ENCODE data around the gene CACNB2.

Gene CACNB2

DNA sequence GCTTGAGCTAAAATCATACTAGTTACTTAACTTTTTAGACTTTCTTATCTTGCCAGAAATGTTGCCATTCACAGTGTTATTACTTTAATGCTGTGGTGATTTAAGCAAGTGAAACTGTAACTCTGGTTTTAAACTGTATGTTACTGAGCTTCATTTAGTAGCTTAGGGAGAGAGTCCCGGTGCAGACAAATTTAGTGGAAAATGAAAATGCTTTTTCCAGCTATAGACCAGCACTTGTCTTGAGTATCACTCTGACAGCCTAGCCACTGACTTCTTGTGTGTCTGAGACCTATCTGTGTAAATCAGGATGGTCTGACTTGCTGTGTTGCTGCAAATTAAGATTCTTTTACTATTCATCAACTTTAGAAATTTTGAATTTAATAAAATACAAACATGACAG, 200.8 kb downstream of the CACNB2 start:
- no peak for ATAC-seq
- H3K27ac Mint-ChIP-seq: no peak overlapping the region
- DNase-seq: no peak
- no peak overlapping the region for H3K4me3 Mint-ChIP-seq
- H3K9me3 Mint-ChIP-seq: no peaks in the 10 kb centered on the region
- H3K4me1 Mint-ChIP-seq: no peaks in the 10 kb centered on the region
- H3K27me3 Mint-ChIP-seq: no peaks in the 10 kb centered on the region

DNA sequence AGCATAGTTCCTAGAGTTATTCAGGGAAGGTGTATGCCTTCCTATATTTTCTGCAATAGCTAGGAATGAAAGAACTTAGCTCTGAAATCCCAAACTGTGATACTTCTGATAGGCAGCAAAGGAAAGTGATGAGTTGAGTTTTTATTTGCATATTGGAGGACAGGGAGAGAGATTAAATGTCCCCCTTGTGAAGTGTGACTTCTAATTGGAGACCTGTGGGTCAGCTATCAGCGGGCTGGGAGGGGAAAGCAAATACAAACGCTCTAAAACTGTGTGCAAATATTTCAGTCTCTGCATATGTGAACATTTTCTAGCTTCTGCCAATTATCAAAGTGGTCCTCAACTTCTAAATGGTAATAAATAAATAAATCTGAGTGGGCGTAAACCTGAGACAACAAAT, 203.3 kb downstream of the CACNB2 start:
- Mint-ChIP-seq H3K4me3 (no peak overlapping the region), H3K9me3 (no peaks in the 10 kb centered on the region), H3K27ac (no peak overlapping the region), H3K27me3 (no peaks in the 10 kb centered on the region), H3K4me1 (no peaks in the 10 kb centered on the region)
- DNase-seq (no peak), ATAC-seq (no peak)

DNA sequence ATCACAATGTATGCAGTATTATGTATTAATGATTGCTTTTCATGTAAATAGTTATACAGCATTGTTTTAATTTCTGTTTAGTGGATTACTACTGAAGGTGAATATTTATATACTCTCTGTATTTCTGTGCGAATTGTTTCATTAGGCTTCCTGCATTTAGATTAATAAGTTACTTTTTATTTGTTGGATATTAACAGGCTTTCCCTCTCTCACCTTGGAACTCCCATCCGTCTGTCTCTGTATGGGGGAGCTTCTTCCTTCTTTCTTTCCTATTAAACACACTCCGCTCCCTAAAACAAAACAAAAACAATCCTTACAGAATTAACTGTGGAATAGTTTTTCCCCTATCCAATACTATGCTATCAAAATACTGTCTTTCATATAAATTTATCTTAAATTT, 205.1 kb downstream of the CACNB2 start:
- no peak for DNase-seq
- Mint-ChIP-seq H3K4me1 (no peaks in the 10 kb centered on the region), H3K9me3 (no peaks in the 10 kb centered on the region), H3K27me3 (no peaks in the 10 kb centered on the region), H3K27ac (no peak overlapping the region), H3K4me3 (no peak overlapping the region)
- no peak for ATAC-seq

DNA sequence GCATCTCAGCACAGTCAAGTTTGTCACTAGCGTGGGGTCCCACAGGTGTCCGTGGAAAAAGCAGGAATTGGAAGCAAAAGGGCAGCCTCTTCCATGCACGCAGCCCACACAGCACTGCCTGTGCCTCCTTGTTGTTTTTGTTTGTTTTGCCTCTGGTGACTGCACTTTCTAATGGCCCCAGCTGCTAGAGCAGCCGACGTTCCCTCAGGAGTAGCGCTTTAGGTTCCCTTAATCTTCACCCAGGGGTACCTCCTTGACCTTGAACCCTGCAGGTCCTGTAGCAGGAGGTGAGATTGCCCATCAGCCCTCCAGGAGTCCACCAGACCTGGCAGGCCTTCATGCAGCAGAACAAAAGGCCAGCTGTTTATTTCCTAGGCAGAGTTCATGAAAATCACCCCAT, 210.1 kb downstream of the CACNB2 start:
- Mint-ChIP-seq H3K27ac (no peak overlapping the region), H3K9me3 (no peaks in the 10 kb centered on the region), H3K4me1 (no peaks in the 10 kb centered on the region), H3K27me3 (no peaks in the 10 kb centered on the region), H3K4me3 (no peak overlapping the region)
- no peak for DNase-seq
- no peak for ATAC-seq

DNA sequence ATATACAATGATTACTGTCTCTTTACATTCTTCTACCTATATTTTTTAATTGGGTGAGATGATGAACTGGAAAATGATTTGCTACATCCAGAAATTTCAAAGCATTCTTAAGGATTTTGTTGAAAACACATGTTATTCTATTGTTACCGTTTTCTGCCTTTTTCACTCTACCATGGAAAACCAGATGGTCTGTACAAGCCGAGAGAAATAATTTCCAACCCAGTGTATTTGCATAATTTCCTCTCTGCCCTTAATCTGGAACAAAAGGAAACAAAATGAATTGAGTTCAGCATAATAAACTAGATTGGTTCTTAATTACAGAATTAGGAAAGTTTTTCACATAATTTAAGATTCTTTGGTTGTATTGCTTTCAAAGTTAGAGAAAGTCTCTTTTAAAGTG, 211.2 kb downstream of the CACNB2 start:
- Mint-ChIP-seq H3K4me1 (no peaks in the 10 kb centered on the region), H3K4me3 (no peak overlapping the region), H3K27ac (no peak overlapping the region), H3K9me3 (no peaks in the 10 kb centered on the region), H3K27me3 (no peaks in the 10 kb centered on the region)
- DNase-seq (no peak), ATAC-seq (no peak)

DNA sequence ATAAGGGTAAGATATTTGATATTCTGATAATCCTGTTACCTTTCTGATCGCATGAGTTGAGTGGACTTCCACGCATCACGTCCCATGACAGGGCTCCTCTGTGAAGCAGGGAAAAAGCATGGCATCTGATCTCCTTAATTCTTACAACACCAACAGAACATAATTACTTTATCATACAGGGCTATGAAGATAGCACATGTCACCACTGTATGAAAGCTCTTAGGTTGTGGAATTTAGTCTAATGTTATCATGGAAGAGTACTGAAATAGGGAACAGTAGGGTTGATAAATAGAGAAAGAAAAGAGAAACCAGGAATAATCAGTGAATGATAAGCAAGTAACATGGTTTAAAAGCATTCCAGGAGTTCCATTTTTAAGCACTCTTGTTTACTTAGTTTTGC, 212.0 kb downstream of the CACNB2 start:
- DNase-seq (no peak), ATAC-seq (no peak)
- Mint-ChIP-seq H3K4me3 (no peak overlapping the region), H3K27ac (no peak overlapping the region), H3K9me3 (no peaks in the 10 kb centered on the region), H3K27me3 (no peaks in the 10 kb centered on the region), H3K4me1 (no peaks in the 10 kb centered on the region)

DNA sequence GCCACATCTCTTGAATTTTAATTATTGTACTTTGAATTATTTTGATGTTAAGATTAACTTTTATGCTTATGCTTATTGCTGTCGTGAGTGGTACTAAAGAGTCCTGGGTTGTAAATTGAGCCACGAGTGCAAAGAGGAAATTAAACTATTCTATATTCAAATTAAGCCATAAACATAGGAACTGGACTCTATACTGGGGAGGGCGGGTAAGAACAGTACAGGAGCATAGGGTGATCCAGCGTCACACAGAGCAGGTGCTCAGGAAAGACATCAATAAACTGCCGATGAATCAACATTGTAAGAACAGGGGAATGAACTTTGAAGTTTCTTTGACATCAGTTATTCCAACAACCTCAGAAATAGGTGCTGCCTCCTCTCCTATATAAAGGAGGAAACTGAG, 219.6 kb downstream of the CACNB2 start:
- ATAC-seq (no peak), DNase-seq (no peak)
- H3K27me3 Mint-ChIP-seq: no peaks in the 10 kb centered on the region
- H3K4me1 Mint-ChIP-seq: no peaks in the 10 kb centered on the region
- no peak overlapping the region for H3K27ac Mint-ChIP-seq
- no peaks in the 10 kb centered on the region for H3K9me3 Mint-ChIP-seq
- no peak overlapping the region for H3K4me3 Mint-ChIP-seq

DNA sequence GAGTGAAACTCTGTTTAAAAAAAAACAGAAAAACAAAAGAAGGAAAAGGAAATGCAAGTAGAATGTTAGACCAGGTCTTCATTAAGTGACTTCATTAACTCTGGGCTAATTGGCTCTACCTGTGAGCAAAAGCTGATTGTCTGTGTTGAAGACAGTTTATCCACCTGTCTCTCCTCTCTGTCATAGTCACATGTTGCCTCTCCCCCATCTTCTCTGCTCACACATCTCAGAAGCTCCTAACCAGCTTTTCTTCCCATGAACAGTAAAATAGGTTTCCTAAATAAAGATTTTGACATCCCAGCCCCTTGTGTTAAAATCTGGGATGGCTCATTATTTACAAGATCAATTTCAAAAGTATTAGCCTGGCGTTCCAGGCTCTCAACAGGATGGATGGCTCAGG, 222.7 kb downstream of the CACNB2 start:
- DNase-seq: no peak
- H3K27me3 Mint-ChIP-seq: no peaks in the 10 kb centered on the region

DNA sequence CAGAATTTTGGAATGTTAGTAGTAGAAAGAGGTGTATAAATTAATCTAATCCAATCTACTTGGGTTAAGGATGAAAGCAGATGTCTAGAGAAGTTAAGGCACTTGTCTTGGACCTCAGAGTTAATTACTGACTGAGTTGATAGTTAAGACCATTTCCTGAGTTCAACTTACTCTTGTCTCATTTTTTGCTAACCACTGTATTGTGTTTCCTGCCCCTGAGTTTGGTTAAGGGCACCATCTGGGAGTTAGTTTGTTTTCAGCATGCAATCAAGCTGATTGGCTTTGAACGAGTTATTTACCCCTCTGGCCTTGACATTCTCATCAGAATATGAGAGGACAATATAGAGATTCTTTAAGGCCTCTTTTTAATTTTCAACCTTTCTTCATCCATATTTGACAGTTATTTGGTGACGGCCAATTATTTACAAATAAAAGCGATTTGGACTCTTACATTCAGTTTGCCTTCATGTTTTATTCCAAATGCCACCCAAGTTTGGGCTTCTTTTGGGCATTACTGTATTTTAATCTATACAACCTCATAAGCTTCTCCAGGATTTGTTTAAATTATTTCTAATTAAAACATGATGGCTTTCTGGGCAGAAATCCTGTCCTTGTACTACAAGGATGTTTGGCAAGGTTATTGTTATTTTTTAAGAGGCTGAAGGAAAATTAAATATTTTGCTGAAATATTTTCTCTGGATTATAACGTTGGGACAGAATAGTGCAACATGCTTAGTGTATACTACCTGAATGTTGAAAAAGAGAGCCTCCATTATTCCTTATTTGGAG, 225.0 kb downstream of the CACNB2 start:
- ATAC-seq (no peak), DNase-seq (no peak)
- Mint-ChIP-seq H3K9me3 (no peaks in the 10 kb centered on the region), H3K4me1 (no peaks in the 10 kb centered on the region), H3K4me3 (no peak overlapping the region), H3K27ac (no peak overlapping the region), H3K27me3 (no peaks in the 10 kb centered on the region)

More for the DNA sequence above, 222.7 kb downstream of the CACNB2 start:
- no peaks in the 10 kb centered on the region for H3K9me3 Mint-ChIP-seq
- ATAC-seq: no peak
- no peaks in the 10 kb centered on the region for H3K4me1 Mint-ChIP-seq
- no peak overlapping the region for H3K4me3 Mint-ChIP-seq
- no peak overlapping the region for H3K27ac Mint-ChIP-seq

DNA sequence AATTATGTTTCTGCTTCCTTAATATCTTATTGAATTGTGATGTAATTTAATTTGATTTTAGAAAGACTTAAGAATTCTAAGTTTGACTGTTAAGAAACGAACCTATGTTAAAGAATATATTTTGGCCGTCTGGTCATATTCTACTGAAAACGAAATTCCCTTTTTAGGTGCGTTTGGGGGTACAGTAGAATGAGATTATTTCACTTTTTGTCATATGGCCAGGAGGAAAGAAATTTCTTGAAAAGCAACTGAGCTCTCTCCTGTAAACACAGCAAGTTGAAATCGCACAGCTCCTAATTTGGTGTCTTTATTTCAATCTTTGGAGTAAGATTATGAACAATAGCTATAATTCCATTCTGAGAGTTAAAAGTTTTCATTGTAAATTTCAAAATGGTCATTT, 227.6 kb downstream of the CACNB2 start:
- no peak for ATAC-seq
- Mint-ChIP-seq H3K27ac (no peak overlapping the region), H3K4me3 (no peak overlapping the region), H3K4me1 (no peaks in the 10 kb centered on the region), H3K27me3 (no peaks in the 10 kb centered on the region), H3K9me3 (no peaks in the 10 kb centered on the region)
- no peak for DNase-seq

DNA sequence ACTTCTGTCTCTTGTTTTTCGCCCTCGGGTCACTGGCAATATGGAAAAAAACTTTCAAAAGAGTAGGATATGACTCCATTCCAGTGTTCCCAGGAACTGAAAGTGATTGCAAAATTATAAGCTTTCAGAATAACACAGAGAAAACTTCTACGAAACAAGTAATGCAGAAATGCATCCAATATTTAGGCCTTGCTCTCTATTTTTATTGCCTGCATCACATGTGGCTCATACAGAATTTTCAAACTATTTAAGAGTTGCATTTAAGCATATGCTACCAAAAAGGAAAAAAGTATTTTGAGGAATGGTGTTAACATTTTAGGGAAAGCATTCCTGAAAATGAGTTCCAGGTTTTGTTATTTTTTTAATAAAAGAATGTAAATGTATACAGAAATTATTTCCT, 228.0 kb downstream of the CACNB2 start:
- DNase-seq: no peak
- H3K27ac Mint-ChIP-seq: no peak overlapping the region
- no peak for ATAC-seq
- no peaks in the 10 kb centered on the region for H3K9me3 Mint-ChIP-seq
- no peak overlapping the region for H3K4me3 Mint-ChIP-seq
- no peaks in the 10 kb centered on the region for H3K27me3 Mint-ChIP-seq
- no peaks in the 10 kb centered on the region for H3K4me1 Mint-ChIP-seq

DNA sequence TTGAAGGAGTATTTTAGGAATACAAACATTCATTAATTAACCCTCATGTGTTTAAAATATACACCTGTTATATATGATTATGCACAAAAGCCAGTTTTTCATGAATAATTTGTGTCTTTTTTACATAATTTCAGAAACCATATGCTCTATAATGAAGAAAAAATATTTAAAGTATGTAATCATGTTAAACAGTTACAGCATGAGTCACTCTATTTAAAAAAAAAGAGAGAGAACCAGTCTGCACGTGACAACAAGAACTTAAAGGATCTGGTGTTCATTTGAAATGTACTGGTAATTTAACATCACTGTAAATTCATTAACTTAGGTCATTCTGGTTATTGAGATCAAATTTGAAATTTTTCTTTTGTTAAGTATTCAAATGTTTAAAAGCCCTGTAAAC, 228.5 kb downstream of the CACNB2 start:
- ATAC-seq (no peak), DNase-seq (no peak)
- H3K4me3 Mint-ChIP-seq: no peak overlapping the region
- H3K9me3 Mint-ChIP-seq: no peaks in the 10 kb centered on the region
- H3K27me3 Mint-ChIP-seq: no peaks in the 10 kb centered on the region
- H3K4me1 Mint-ChIP-seq: no peaks in the 10 kb centered on the region
- no peak overlapping the region for H3K27ac Mint-ChIP-seq

DNA sequence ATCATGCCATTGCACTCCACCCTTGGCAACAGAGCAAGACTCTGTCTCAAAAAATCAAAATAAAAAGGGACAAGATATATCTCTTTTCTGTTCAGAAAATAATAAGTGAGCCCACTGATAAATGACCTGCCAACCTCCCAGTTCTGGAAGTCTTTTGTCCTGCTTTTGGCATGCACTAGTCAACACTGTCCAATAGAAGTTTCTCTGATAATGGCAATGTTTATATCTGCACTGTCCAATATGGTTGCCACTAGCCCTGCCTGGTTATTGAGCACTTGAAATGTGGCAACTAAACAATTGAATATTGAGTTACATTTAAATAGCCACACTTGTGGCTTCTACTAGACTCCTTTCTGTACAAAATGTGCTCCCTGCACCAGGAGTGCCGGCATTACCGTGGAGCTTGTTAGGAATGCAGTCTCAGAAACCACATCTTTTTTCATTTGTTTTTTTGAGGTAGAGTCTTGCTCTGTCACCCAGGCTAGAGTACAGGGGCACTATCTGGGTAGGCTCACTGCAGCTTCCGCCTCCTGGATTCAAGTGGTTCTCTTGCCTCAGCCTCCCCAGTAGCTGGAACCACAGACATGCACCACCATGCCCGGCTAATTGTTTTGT, 229.7 kb downstream of the CACNB2 start:
- Mint-ChIP-seq H3K4me1 (no peaks in the 10 kb centered on the region), H3K9me3 (no peaks in the 10 kb centered on the region), H3K4me3 (no peak overlapping the region), H3K27ac (no peak overlapping the region), H3K27me3 (no peaks in the 10 kb centered on the region)
- DNase-seq (no peak), ATAC-seq (no peak)

DNA sequence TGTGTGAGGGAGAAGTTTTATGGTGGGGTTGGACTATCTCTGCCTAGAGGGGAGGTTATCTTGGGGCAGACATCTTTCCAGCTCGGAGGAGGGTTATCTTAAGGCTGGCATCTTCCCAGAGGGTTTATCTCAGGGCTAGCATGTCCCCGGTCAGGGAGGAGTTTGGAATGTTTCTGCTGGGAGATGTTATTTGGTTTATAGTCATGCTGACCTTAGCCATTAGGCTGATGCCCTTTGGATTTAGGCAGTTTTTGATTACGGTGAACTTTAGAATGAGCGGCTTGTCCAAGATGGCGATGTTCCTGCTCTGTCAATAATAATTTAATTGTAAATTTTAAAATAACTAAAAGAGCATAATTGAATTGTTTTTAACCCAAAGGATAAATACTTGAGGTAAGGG, 236.4 kb downstream of the CACNB2 start:
- Mint-ChIP-seq H3K9me3 (no peaks in the 10 kb centered on the region), H3K27ac (no peak overlapping the region), H3K4me1 (no peaks in the 10 kb centered on the region), H3K27me3 (no peaks in the 10 kb centered on the region), H3K4me3 (no peak overlapping the region)
- DNase-seq: no peak
- no peak for ATAC-seq

DNA sequence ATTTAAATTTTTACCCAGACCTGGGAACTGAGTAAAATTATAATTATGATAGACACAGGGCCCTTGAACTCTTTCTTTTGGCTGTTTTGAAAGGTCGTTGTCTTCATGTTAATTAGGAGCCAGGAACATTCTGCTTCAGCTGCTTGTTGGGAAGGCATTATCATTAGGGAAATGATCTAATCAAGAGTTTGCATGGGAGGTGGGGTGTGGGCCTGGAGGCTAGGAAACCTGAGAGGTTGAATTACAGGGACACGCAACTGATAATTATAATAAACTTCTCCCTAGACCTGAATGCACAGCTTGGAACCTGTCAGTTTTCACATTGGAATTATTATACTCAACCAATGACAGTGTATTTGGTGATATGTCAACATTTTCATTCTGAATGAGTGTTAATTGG, 237.7 kb downstream of the CACNB2 start:
- no peak overlapping the region for H3K27ac Mint-ChIP-seq
- no peak overlapping the region for H3K4me3 Mint-ChIP-seq
- no peaks in the 10 kb centered on the region for H3K9me3 Mint-ChIP-seq
- ATAC-seq (no peak), DNase-seq (no peak)
- H3K4me1 Mint-ChIP-seq: no peaks in the 10 kb centered on the region
- no peaks in the 10 kb centered on the region for H3K27me3 Mint-ChIP-seq

DNA sequence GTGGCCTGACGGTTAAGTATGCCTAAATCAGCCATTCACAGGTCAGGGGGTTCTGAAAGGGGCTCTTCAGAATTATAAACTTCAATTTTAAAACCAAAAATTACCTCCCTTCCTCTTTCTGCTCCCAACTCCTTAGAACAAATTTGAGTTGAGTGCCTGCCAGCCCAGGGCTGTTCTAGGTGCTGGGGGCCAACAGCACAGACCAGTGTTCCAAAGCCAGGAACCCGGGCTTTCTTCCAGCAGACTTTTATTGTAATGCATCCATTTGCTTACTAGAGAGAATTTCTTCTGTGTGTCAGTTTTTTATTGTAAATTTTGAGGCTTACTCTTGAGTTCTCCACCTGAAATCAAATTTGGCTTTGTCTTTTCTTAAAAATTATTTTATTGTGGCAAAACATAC, 238.5 kb downstream of the CACNB2 start:
- H3K4me3 Mint-ChIP-seq: no peak overlapping the region
- H3K27ac Mint-ChIP-seq: no peak overlapping the region
- H3K4me1 Mint-ChIP-seq: no peaks in the 10 kb centered on the region
- H3K9me3 Mint-ChIP-seq: no peaks in the 10 kb centered on the region
- DNase-seq (no peak), ATAC-seq (no peak)
- H3K27me3 Mint-ChIP-seq: no peaks in the 10 kb centered on the region

DNA sequence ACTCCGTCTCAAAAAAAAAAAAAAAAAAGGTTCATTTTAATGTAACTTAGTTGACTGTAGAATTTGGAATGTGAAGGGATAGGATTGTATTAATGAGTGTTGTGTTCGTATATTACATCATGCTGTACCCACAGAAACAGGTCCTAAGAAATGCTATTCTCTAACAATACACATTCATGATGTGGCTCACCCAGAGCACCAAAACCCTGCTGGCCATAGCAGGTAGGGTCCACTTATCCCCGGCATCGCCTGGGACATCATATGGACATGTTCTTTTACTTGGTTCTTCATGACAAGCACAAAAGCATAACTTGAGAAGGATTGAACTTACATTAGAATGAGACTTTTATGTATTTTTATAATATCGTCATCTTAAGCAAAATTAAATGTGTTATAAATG, 241.5 kb downstream of the CACNB2 start:
- Mint-ChIP-seq H3K27me3 (no peaks in the 10 kb centered on the region), H3K9me3 (no peaks in the 10 kb centered on the region), H3K4me3 (no peak overlapping the region), H3K27ac (no peak overlapping the region), H3K4me1 (no peaks in the 10 kb centered on the region)
- ATAC-seq: no peak
- DNase-seq: no peak

Data from stimulated activated naive CD8-positive, alpha-beta T cell treated with anti-CD3 and anti-CD28 coated beads, Interleukin-15, amount 100 ng/mL, for 72 hours (primary cell).